GM12878 (cell line): Measurements from ENCODE around the gene ASTL. TPM values are rescaled to one million over a fixed set of nuclear protein-coding genes. Genes with fewer than 3 reads are reported as not detected.
A peak's percentile ranks its signal among the peaks of the same experiment; 100 is the strongest.

Source experiments
- ATF3 ChIP-seq: IDR thresholded peaks from 2 replicates; pipeline ENCODE4 v1.6.1; 2011; ENCODE audit warnings: low read depth, mild to moderate bottlenecking, low read length, moderate library complexity, borderline replicate concordance; ENCODE audit errors: extremely low read depth
- CBFB ChIP-seq: IDR thresholded peaks from 2 replicates; pipeline ENCODE4 v1.6.1; 2016; ENCODE audit warnings: antibody characterized with exemption, low read depth
- CHD2 ChIP-seq: IDR thresholded peaks from 2 replicates; pipeline ENCODE4 v1.6.1; 2011; ENCODE audit warnings: low read depth, low read length, improper control_type of control experiment, borderline replicate concordance
- CHD4 ChIP-seq: fragments of 200-600 bp; sonication (generic); IDR thresholded peaks from 2 replicates; pipeline ENCODE4 v1.6.1; 2016; ENCODE audit warnings: mild to moderate bottlenecking
- CREM ChIP-seq: IDR thresholded peaks from 2 replicates; pipeline ENCODE4 v1.6.1; 2014; ENCODE audit warnings: antibody characterized with exemption, low read depth
- DPF2 ChIP-seq: fragments of 450-650 bp; IDR thresholded peaks from 2 replicates; pipeline ENCODE4 v1.6.1; 2017; ENCODE audit warnings: mild to moderate bottlenecking
- E4F1 ChIP-seq: fragments of 450-650 bp; IDR thresholded peaks from 2 replicates; pipeline ENCODE4 v1.6.1; 2018; ENCODE audit warnings: borderline replicate concordance, mild to moderate bottlenecking; ENCODE audit not compliant: partially characterized antibody
- JUND ChIP-seq: IDR thresholded peaks from 2 replicates; pipeline ENCODE4 v1.6.1; 2012; ENCODE audit warnings: low read depth, mild to moderate bottlenecking, low read length, improper control_type of control experiment, moderate library complexity
- MTA3 ChIP-seq: IDR thresholded peaks from 2 replicates; pipeline ENCODE4 v1.6.1; 2012; ENCODE audit warnings: low read length, inconsistent platforms, borderline replicate concordance
- NR2C2 ChIP-seq: IDR thresholded peaks from 2 replicates; pipeline ENCODE4 v1.6.1; 2011; ENCODE audit warnings: borderline replicate concordance, low read depth; ENCODE audit not compliant: control insufficient read depth, insufficient read length
- NRF1 ChIP-seq: conservative IDR thresholded peaks from 2 replicates; pipeline ENCODE4 v1.6.1; 2011; ENCODE audit warnings: mild to moderate bottlenecking, low read depth, low read length, improper control_type of control experiment
- PRDM15 ChIP-seq: fragments of 450-650 bp; formaldehyde crosslinking; IDR thresholded peaks from 2 replicates; pipeline ENCODE4 v1.4.0; 2020; ENCODE audit warnings: mild to moderate bottlenecking, moderate library complexity
- SMAD5 ChIP-seq: IDR thresholded peaks from 2 replicates; pipeline ENCODE4 v1.6.1; 2016; ENCODE audit warnings: antibody characterized with exemption, low read depth
- SMARCA5 ChIP-seq: fragments of 450-650 bp; IDR thresholded peaks from 2 replicates; pipeline ENCODE4 v1.6.1; 2017; ENCODE audit warnings: mild to moderate bottlenecking
- TARDBP ChIP-seq: IDR thresholded peaks from 2 replicates; pipeline ENCODE4 v1.6.1; 2016; ENCODE audit warnings: borderline replicate concordance
- WRNIP1 ChIP-seq: IDR thresholded peaks from 2 replicates; pipeline ENCODE4 v1.6.1; 2011; ENCODE audit warnings: low read depth, low read length, improper control_type of control experiment, borderline replicate concordance
- ZNF384 ChIP-seq: IDR thresholded peaks from 2 replicates; pipeline ENCODE4 v1.6.1; 2012; ENCODE audit warnings: low read depth, mild to moderate bottlenecking, low read length, improper control_type of control experiment, borderline replicate concordance
- ZNF622 ChIP-seq: fragments of 450-650 bp; IDR thresholded peaks from 2 replicates; pipeline ENCODE4 v1.6.1; 2017; ENCODE audit warnings: mild to moderate bottlenecking, inconsistent platforms
- ZNF687 ChIP-seq: fragments of 450-650 bp; IDR thresholded peaks from 2 replicates; pipeline ENCODE4 v1.6.1; 2017; ENCODE audit warnings: mild to moderate bottlenecking, moderate library complexity
- polyA plus RNA-seq, 11 experiments: library from polyadenylated mRNA; depleted of rRNA in 4 of 11; unstranded in 6 of 11; stranded (reverse) in 5 of 11; fragments of >200 nt; fragmentation: Nextera tagmentation in 4 of 11; fragmentation: Illumina TruSeq in 1 of 11; extraction: Ambion mirVana in 4 of 11; extraction: Trizol in 1 of 11; gene quantifications; 1 replicate in 1 of 11; 2 replicates in 10 of 11; pipeline versions ENCODE4 v1.2.1 to v1.2.3, GENCODE V29; 2011 to 2016; ENCODE audit warnings: inconsistent platforms in 2 of 11, missing spikeins in 2 of 11, low read depth in 1 of 11
- total RNA-seq, 4 experiments: library from RNA; depleted of rRNA in 3 of 4; stranded (reverse); fragments of >200 nt in 3 of 4; fragmentation: Illumina TruSeq in 1 of 4; extraction: Trizol in 1 of 4; gene quantifications; 2 replicates each; pipeline versions ENCODE4 v1.2.1 to v1.2.3, GENCODE V29; 2013 to 2021

ASTL gene
- total and polyA plus RNA-seq, 10 of the 15 experiments (the other 5 are each of a cell fraction or from before 2014, with no cell fraction given): 0.18 to 1.0 (median 0.38) TPM; not detected in 4

GRCh38 chr2:96138179-96139145 lies at the start of gene ASTL (continued):
- TF ChIP-seq CHD4 (no peak), NR2C2 (no peak), NRF1 (no peak), TARDBP (no peak), ZNF384 (no peak; the same call in 1 of the 2 replicates), WRNIP1 (no peak), CREM (no peak), ATF3 (no peak), ZNF622 (no peak), PRDM15 (no peak), E4F1 (no peak), CBFB (peak; percentile 51; the same call in 1 of the 2 replicates), ZNF687 (peak; percentile 32; the same call in 1 of the 2 replicates), CHD2 (0 out of 2 replicates have a peak, but pooled peaks have one; percentile 42), JUND (no peak), MTA3 (no peak), DPF2 (no peak), SMAD5 (no peak), SMARCA5 (peak; percentile 63; the same call in 1 of the 2 replicates)
